HG02973 (cell line): ENCODE measurements around the gene RSRC2.
A peak's percentile ranks its signal among the peaks of the same experiment; 100 is the strongest.
"Not testable (repeated sequence)": the region's sequence is repeated elsewhere in the genome, so short reads cannot be mapped to it uniquely, and the experiment has no call there.

Source experiments
- ATAC-seq: cut with Tn5 transposase; IDR thresholded peaks from one replicate; pipeline ENCODE4 v1.9.1; 2021; ENCODE audit warnings: moderate library complexity; ENCODE audit not compliant: unreplicated experiment

RSRC2 gene

GRCh38 chr12:122518908-122519307 is 7.8 kb downstream of the RSRC2 start:
- ATAC-seq, result no peak

GRCh38 chr12:122517877-122518276 is 8.9 kb downstream of the RSRC2 start:
- no peak for ATAC-seq

GRCh38 chr12:122516544-122517361 is 10.0 kb downstream of the RSRC2 start:
- ATAC-seq, result no peak

GRCh38 chr12:122515275-122515674 is 11.5 kb downstream of the RSRC2 start:
- no peak for ATAC-seq

GRCh38 chr12:122513660-122514059 is 13.1 kb downstream of the RSRC2 start:
- ATAC-seq, result no peak

GRCh38 chr12:122513028-122513427 is 13.7 kb downstream of the RSRC2 start:
- not testable (repeated sequence) for ATAC-seq

GRCh38 chr12:122508163-122508562 is 18.6 kb downstream of the RSRC2 start:
- no peak for ATAC-seq

- no peak for ATAC-seq
These were observed 20.3 kb downstream of the RSRC2 start for GRCh38 chr12:122506393-122506938.

GRCh38 chr12:122505419-122506051 is 21.2 kb downstream of the RSRC2 start:
- no peak for ATAC-seq

- ATAC-seq, result no peak
These were observed 22.7 kb downstream of the RSRC2 start for GRCh38 chr12:122503783-122504590.

GRCh38 chr12:122503147-122503751 is 23.5 kb downstream of the RSRC2 start:
- ATAC-seq, result no peak

GRCh38 chr12:122501489-122501989 is 25.2 kb downstream of the RSRC2 start:
- ATAC-seq, result no peak

GRCh38 chr12:122500685-122501488 is 25.8 kb downstream of the RSRC2 start, which contains the start of gene ZCCHC8:
Gene ZCCHC8, minus strand, starts transcription at chr12:122500932. Its CDS starts 92 bp downstream, at chr12:122500840.
- peak; percentile 87 for ATAC-seq

GRCh38 chr12:122499991-122500684 is 26.6 kb downstream of the RSRC2 start:
- ATAC-seq, result peak; percentile 10

GRCh38 chr12:122495258-122495657 is 31.5 kb downstream of the RSRC2 start:
- ATAC-seq, result no peak

GRCh38 chr12:122493222-122493621 is 33.5 kb downstream of the RSRC2 start:
- ATAC-seq, result not testable (repeated sequence)

GRCh38 chr12:122491991-122492390 is 34.7 kb downstream of the RSRC2 start:
- ATAC-seq, result no peak

GRCh38 chr12:122489038-122489437 is 37.7 kb downstream of the RSRC2 start:
- no peak for ATAC-seq

GRCh38 chr12:122487807-122488206 is 38.9 kb downstream of the RSRC2 start:
- ATAC-seq, result not testable (repeated sequence)
